ENCODE data around the gene RALGPS1. TPM values are rescaled to one million over a fixed set of nuclear protein-coding genes. Genes with fewer than 3 reads are reported as not detected.

RALGPS1 gene
- total and polyA plus RNA-seq, 2 donors (not counting 1 experiment from before 2014, with no cell fraction given): 19.7 to 39.9 TPM

GRCh38 chr9:127081250-127082185, 166.9 kb downstream of the RALGPS1 start:
- Histone ChIP-seq H2AFZ (ENCODE audit: insufficient read depth, low read depth, low read length, poor library complexity, severe bottlenecking) (no peak overlapping the region), H3K79me2 (ENCODE audit: control insufficient read depth, insufficient read depth, low read length) (no peaks in the 10 kb centered on the region), H3K4me3 (ENCODE audit: control extremely low read depth in 1 of 5, extremely low read depth in 1 of 5, insufficient read depth in 1 of 5, low read depth in 2 of 5, low read length in 4 of 5) (no peak overlapping the region), H3K36me3 (replicated peaks in 1 of 2; ENCODE audit: control extremely low read depth in 1 of 2, control insufficient read depth in 1 of 2, extremely low read depth in 1 of 2, insufficient read depth in 2 of 2, low read length in 1 of 2) (no peaks in the 10 kb centered on the region), H3K9me3 (ENCODE audit: control extremely low read depth in 1 of 3, control insufficient read depth in 2 of 3, insufficient read depth in 1 of 3, low read length in 2 of 3) (no peaks in the 10 kb centered on the region), H3K9ac (ENCODE audit: low read length) (no peak overlapping the region), H3K27ac (ENCODE audit: low read length in 2 of 2) (no peak overlapping the region), H4K20me1 (ENCODE audit: control insufficient read depth, insufficient read depth, low read length, poor library complexity, severe bottlenecking) (no peaks in the 10 kb centered on the region), H3K4me1 (ENCODE audit: control insufficient read depth in 2 of 2, insufficient read depth in 2 of 2, low read length in 2 of 2) (no peaks in the 10 kb centered on the region), H3K27me3 (replicated peaks in 1 of 4; ENCODE audit: control extremely low read depth in 1 of 4, control insufficient read depth in 3 of 4, insufficient read depth in 4 of 4, low read length in 3 of 4) (no peaks in the 10 kb centered on the region), H3K4me2 (replicated peaks; ENCODE audit: low read depth, low read length, poor library complexity, severe bottlenecking) (no peak overlapping the region)
- 98% methylated on average over 8 of the region's 8 CpGs for WGBS (ENCODE audit: insufficient coverage)
- Mint-ChIP-seq H3K4me1 (no peaks in the 10 kb centered on the region), H3K27ac (no peak overlapping the region), H3K9me3 (ENCODE audit: insufficient read depth) (no peaks in the 10 kb centered on the region), H3K27me3 (no peaks in the 10 kb centered on the region), H3K4me3 (no peak overlapping the region)
- ChIA-PET CTCF (no interaction called here), POLR2A (no interaction called here)
- ATAC-seq (ENCODE audit: low read depth) (no peak), DNase-seq (no peak)
- no peak for TF ChIP-seq EZH2 (IDR thresholded peaks at IDR 0.05; ENCODE audit: borderline replicate concordance, insufficient read depth, low read depth, low read length, poor library complexity, severe bottlenecking)
- TF ChIP-seq, protein P1, sequence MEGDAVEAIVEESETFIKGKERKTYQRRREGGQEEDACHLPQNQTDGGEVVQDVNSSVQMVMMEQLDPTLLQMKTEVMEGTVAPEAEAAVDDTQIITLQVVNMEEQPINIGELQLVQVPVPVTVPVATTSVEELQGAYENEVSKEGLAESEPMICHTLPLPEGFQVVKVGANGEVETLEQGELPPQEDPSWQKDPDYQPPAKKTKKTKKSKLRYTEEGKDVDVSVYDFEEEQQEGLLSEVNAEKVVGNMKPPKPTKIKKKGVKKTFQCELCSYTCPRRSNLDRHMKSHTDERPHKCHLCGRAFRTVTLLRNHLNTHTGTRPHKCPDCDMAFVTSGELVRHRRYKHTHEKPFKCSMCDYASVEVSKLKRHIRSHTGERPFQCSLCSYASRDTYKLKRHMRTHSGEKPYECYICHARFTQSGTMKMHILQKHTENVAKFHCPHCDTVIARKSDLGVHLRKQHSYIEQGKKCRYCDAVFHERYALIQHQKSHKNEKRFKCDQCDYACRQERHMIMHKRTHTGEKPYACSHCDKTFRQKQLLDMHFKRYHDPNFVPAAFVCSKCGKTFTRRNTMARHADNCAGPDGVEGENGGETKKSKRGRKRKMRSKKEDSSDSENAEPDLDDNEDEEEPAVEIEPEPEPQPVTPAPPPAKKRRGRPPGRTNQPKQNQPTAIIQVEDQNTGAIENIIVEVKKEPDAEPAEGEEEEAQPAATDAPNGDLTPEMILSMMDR (IDR thresholded peaks at IDR 0.05): no peak
- intact Hi-C loops (cut with micrococcal nuclease): no loop called here

Measured in B cell (primary cell).